ENCODE data around the gene MAGI1.

The MAGI1 gene

GRCh38 chr3:66012711-66013110 is 26.0 kb downstream of the MAGI1 start:
- no peak for DNase-seq

DNA sequence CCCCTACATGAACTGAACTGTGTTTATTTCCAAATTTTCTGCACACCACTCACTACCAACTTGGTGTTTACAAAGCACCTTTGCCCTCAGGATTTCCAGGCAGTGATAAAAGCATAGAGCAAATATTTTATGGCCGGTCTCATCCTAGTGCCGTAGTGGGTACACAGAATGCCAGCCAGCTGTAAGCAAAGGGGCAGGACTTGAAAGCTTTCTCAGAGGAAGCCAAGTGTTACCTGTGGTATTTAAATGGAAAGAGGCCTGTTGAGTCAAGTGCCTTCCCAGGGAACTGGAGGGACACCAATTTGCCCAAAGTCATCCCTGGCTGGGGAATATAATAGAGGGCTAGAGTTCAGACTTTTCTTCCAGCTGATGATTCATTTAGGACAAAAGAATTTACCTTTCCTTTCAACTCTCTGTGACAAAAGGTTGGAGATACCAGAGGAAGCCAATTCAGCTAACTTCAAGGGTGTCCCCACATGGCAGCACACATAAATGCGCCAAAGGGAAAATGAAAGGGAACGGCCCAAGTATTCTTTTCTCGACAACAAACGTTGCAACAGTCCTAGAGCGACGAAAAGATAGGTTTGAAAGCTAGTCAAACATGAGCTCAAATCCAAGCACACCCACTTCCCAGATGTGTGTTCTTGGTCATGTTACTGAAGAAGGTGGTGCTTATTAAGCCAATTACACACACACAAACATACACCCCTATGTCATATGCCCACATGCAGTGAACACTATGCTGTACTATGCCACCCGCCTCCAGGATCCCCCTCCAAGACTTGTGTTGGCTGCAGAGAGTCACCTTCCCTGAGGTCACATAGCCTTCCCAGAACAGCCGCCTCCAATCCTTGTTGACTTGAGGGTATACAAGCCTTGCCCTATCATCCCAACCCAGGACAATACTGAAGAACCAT is 27.7 kb downstream of the MAGI1 start:
- peak; percentile 57 for DNase-seq

DNA sequence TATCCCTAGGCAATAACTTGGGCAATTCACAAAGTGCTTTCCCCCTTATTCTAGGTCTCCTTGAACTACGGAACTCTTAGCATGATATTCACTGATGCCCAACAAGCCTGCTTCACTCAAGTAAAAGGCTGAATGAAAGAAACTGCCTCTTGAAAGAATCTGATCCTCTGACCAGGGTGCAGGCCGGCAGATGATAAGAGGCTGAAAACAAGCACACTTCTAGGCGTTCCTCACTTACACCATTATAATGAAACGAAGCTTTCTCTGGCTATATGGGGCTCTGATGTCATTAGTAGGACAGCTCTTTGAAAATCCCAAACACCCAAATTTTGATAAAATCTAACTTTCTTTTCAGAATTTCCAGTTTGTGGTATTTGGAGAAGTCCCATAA is 28.4 kb downstream of the MAGI1 start:
- no peak for DNase-seq

DNA sequence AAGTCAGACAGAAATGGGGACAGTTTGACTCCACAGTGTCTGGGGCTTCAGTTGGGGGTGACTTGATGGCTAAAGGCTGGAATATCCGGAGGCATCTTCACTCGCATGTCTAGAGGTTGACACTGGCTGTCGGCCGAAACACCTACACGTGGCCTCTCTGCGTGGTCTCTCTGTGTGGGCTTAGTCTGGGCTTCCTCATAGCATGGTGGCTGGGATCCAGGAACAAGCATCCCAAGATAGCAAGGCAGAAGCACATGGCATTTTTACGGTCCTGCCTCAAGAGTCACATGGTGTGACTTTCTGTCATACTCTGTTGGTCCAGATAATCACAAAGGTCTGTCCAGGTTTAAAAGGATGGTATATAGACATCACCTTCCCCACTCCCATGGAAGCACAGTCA is 34.5 kb downstream of the MAGI1 start:
- DNase-seq, result no peak

GRCh38 chr3:66001626-66002025 is 37.1 kb downstream of the MAGI1 start:
- DNase-seq, result no peak

- no peak for DNase-seq
These were observed 38.2 kb downstream of the MAGI1 start for GRCh38 chr3:66000506-66000905.

DNA sequence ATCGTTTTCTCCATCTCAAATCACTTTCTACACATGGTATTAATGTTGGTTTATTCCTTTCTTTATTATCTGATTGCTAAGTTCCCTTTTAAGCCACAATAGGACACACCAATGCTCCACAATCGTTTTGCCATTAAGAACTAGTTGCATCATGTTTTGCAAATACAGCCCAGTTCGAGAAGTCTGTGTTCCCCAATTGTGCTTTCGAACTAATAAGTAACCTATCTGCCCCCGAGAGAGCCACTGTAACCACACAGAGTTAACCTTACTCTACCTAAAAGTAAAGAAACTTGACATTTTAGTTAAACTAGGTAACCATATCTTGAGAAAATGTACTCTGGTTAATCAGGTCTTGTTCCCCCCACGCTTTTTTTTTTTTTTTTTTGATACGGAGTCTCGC is 39.1 kb downstream of the MAGI1 start:
- no peak for DNase-seq

- DNase-seq, result peak; percentile 83
These were observed 42.1 kb downstream of the MAGI1 start for GRCh38 chr3:65996589-65996988.

GRCh38 chr3:65995515-65995914 is 43.2 kb downstream of the MAGI1 start:
- DNase-seq, result no peak

DNA sequence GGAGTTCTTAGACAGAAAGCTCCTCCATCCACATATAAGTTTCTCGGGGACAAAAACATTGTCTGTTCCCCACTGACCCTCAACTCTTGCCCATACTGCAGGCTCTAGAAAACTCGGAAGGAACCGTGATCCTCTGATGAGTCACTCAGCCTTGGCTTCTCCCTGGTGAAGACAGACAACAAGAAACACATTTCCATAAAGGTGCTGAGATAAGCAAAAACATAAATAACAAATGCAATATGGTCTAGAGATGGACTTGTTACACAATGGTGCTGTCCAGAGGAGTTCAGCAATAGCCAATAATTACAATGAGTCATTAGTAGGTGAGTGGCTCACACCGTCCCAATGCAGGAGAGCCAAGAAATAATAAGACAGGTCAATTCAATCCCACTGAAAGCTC is 43.7 kb downstream of the MAGI1 start:
- DNase-seq, result no peak

GRCh38 chr3:65993134-65993900 is 45.4 kb downstream of the MAGI1 start:
- DNase-seq, result no peak

DNA sequence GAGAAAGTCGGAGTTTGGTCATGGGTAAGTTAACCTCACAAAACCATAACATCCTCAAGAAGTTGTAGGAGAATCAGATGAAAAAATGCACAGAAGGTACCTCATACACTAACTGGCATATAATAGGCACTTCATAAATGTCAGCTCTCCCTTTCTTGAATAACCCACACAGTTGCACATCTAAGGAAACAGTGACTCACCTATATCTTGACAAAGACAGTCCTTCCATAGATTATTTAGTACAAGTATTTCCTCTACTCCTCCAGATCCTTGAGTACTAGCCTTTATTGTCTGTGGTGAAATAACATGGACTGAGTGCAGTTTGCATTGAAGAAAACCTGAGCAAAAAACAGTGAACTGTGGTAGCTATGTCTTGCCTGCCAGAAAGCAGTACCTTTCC is 46.6 kb downstream of the MAGI1 start:
- DNase-seq, result no peak

GRCh38 chr3:65988411-65989180 is 50.1 kb downstream of the MAGI1 start:
- DNase-seq, result no peak

- no peak for DNase-seq
These were observed 52.4 kb downstream of the MAGI1 start for GRCh38 chr3:65986285-65986684.

- no peak for DNase-seq
These were observed 53.7 kb downstream of the MAGI1 start for GRCh38 chr3:65984975-65985374.

GRCh38 chr3:65983100-65983499 is 55.6 kb downstream of the MAGI1 start:
- no peak for DNase-seq

GRCh38 chr3:65979731-65980130 is 59.0 kb downstream of the MAGI1 start:
- no peak for DNase-seq

GRCh38 chr3:65979162-65979561 is 59.6 kb downstream of the MAGI1 start:
- peak; percentile 57 for DNase-seq

DNA sequence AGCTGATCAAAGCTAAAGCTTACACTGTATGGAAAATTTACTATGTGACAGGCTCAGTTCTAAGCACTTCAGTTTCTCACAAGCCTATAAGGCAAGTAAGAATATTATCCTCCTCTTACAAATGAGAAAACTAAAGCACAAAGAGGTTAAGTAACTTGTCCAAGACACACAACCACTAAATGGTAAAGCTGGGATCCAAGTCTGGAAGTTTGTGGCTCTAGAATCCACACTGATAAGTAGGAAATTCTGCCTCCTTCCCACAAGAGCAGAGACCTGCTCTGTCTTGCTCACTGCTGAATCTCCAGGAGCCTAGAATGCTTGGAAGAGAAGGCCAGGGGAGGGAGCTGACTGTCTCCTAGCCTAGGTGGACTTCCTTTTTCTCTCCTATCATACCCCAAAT is 60.6 kb downstream of the MAGI1 start:
- no peak for DNase-seq

DNA sequence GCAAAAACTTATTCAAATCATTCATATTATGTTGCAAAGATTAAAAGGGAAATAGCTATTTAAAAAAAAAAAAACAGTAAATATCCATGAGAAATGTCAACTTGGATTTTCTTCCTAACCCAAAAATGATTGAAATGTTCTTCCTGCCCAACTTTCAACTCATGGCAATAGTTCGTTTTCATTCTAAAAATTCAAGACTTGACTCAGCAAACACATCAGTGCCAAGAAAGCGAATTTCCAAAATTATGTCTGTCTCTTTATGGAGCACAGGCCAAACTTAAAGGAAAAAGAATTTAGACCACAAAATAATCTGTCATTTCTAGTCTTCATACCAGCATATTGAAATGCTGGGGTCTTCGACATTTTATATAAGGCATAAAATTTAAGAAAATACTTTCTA is 63.7 kb downstream of the MAGI1 start:
- no peak for DNase-seq

- DNase-seq, result no peak
These were observed 64.2 kb downstream of the MAGI1 start for GRCh38 chr3:65974509-65974908.

DNA sequence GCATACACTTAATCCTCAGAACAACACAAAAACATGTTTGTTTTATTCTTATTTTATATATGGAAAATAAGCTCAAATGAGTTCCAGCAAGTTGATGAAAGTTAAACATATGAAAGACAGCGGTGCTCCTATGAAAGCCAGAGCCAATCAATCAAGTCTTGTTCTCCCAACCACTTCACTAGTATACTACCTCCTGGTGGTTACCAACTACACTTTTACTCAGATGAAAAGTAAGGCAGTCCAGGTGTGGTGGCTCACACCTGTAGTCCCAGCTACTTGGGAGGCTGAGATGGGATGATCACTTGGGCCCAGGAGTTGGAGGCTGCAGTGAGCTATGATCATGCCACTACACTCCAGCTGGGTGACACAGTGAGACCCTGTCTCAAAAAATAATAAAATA is 66.0 kb downstream of the MAGI1 start:
- DNase-seq, result no peak

Data from islet precursor cell (in vitro differentiated cells).